ENCODE data around the gene TMC1.

DNA sequence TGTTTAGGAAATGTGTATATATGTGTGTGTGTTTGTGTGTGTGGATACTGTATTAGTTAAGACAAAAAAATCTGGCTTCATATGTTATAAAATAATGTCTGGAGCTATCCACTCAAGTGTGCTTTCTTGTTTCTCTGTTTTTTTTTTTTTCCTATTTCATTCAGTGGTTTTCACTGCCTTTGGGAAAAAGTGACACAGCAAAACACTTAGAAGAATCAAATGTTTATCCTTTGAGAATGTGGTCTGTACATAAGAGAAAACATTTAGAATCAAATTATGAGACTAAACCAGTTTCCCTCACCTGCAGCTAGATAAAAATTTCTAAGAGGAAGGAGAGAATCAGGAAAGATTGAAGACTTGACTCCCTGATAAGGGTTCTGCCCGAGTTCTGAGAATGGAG is 8.1 kb downstream of the TMC1 start:
- no peak for TF ChIP-seq PPARA (CRISPR knock-in tag; IDR thresholded peaks at IDR 0.05; ENCODE audit: borderline replicate concordance)
- TF ChIP-seq, protein P1, sequence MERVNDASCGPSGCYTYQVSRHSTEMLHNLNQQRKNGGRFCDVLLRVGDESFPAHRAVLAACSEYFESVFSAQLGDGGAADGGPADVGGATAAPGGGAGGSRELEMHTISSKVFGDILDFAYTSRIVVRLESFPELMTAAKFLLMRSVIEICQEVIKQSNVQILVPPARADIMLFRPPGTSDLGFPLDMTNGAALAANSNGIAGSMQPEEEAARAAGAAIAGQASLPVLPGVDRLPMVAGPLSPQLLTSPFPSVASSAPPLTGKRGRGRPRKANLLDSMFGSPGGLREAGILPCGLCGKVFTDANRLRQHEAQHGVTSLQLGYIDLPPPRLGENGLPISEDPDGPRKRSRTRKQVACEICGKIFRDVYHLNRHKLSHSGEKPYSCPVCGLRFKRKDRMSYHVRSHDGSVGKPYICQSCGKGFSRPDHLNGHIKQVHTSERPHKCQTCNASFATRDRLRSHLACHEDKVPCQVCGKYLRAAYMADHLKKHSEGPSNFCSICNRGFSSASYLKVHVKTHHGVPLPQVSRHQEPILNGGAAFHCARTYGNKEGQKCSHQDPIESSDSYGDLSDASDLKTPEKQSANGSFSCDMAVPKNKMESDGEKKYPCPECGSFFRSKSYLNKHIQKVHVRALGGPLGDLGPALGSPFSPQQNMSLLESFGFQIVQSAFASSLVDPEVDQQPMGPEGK (CRISPR knock-in tag; IDR thresholded peaks at IDR 0.05; ENCODE audit: borderline replicate concordance): no peak
- TF ChIP-seq, protein P2, sequence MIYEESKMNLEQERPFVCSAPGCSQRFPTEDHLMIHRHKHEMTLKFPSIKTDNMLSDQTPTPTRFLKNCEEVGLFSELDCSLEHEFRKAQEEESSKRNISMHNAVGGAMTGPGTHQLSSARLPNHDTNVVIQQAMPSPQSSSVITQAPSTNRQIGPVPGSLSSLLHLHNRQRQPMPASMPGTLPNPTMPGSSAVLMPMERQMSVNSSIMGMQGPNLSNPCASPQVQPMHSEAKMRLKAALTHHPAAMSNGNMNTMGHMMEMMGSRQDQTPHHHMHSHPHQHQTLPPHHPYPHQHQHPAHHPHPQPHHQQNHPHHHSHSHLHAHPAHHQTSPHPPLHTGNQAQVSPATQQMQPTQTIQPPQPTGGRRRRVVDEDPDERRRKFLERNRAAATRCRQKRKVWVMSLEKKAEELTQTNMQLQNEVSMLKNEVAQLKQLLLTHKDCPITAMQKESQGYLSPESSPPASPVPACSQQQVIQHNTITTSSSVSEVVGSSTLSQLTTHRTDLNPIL (CRISPR knock-in tag; IDR thresholded peaks at IDR 0.05; ENCODE audit: low read depth): no peak

Measured in SK-N-SH treated with all-trans-retinoic acid at 6 μM for 48 hours (cell line).